CD14-positive monocyte (primary cell): ENCODE data around the gene PATL2. TPM values are rescaled to one million over a fixed set of nuclear protein-coding genes. Genes with fewer than 3 reads are reported as not detected.

ENCODE experiments used
- DNase-seq, 3 donors: peaks; one replicate each; pipeline ENCODE4 v3.0.0-alpha.2; 2011 to 2022
- H2AFZ ChIP-seq: 2 replicates; pipeline ENCODE4 v1.6.0; 2012; ENCODE audit warnings: mild to moderate bottlenecking, low read depth, low read length, inconsistent platforms; ENCODE audit not compliant: insufficient read depth, poor library complexity, severe bottlenecking
- H3K27ac ChIP-seq, 2 donors: 1 replicate in 1 of 2; 2 replicates in 1 of 2; pipeline ENCODE4 v1.5.1; 2012 to 2013; ENCODE audit warnings: low read length in 2 of 2, control low read depth in 1 of 2, inconsistent platforms in 1 of 2, low read depth in 1 of 2, mild to moderate bottlenecking in 1 of 2
- H3K27me3 ChIP-seq, 2 donors: one replicate each; pipeline versions ENCODE4 v1.6.0 to v1.6.1; 2011 to 2013; ENCODE audit warnings: low read length in 2 of 2; ENCODE audit not compliant: control insufficient read depth in 2 of 2, insufficient read depth in 2 of 2
- H3K36me3 ChIP-seq, 2 donors: replicated peaks in 1 of 2; 1 replicate in 1 of 2; 2 replicates in 1 of 2; pipeline versions ENCODE4 v1.5.1 to v1.6.1; 2012 to 2013; ENCODE audit warnings: low read length in 2 of 2, control low read depth in 1 of 2, inconsistent platforms in 1 of 2, mild to moderate bottlenecking in 1 of 2; ENCODE audit not compliant: insufficient read depth in 2 of 2, control insufficient read depth in 1 of 2
- H3K4me1 ChIP-seq, 2 donors: 1 replicate in 1 of 2; 2 replicates in 1 of 2; pipeline versions ENCODE4 v1.5.1 to v1.6.1; 2012 to 2013; ENCODE audit warnings: low read length in 2 of 2, control low read depth in 1 of 2, inconsistent platforms in 1 of 2, mild to moderate bottlenecking in 1 of 2, moderate library complexity in 1 of 2; ENCODE audit not compliant: insufficient read depth in 2 of 2, control insufficient read depth in 1 of 2
- H3K4me2 ChIP-seq: replicated peaks from 2 replicates; pipeline ENCODE3; 2012; ENCODE audit warnings: low read length, moderate library complexity, mild to moderate bottlenecking; ENCODE audit not compliant: poor library complexity, severe bottlenecking; ENCODE audit errors: extremely low read depth
- H3K4me3 ChIP-seq, 3 experiments: fragments of 200-600 bp in 1 of 3; sonication (generic) in 1 of 3; replicated peaks in 1 of 3; 1 replicate in 2 of 3; 2 replicates in 1 of 3; pipeline ENCODE4 v1.5.1; 2011 to 2013; ENCODE audit warnings: low read length in 3 of 3, mild to moderate bottlenecking in 3 of 3, control low read depth in 2 of 3, low read depth in 2 of 3, inconsistent platforms in 1 of 3, moderate library complexity in 1 of 3
- H3K79me2 ChIP-seq: 2 replicates; pipeline ENCODE4 v1.6.0; 2012; ENCODE audit warnings: mild to moderate bottlenecking, control low read depth, inconsistent platforms, low read length, moderate library complexity; ENCODE audit not compliant: insufficient read depth
- H3K9ac ChIP-seq: 2 replicates; pipeline ENCODE4 v1.6.0; 2017; ENCODE audit warnings: low read length, mild to moderate bottlenecking; ENCODE audit not compliant: insufficient read depth, poor library complexity, severe bottlenecking
- H3K9me3 ChIP-seq, 2 donors: replicated peaks in 1 of 2; 1 replicate in 1 of 2; 2 replicates in 1 of 2; pipeline versions ENCODE4 v1.5.1 to v1.6.1; 2012 to 2013; ENCODE audit warnings: low read length in 2 of 2, control low read depth in 1 of 2; ENCODE audit not compliant: control insufficient read depth in 1 of 2, insufficient read depth in 1 of 2
- H4K20me1 ChIP-seq: 2 replicates; pipeline ENCODE4 v1.6.0; 2012; ENCODE audit warnings: mild to moderate bottlenecking, low read length, control low read depth, moderate library complexity; ENCODE audit not compliant: insufficient read depth
- H3K27ac Mint-ChIP-seq, 7 donors: one replicate each; pipeline ENCODE4 v1.8.0; 2020; ENCODE audit warnings: mild to moderate bottlenecking in 7 of 7, mixed read lengths in 7 of 7, moderate library complexity in 6 of 7, inconsistent platforms in 2 of 7
- H3K27me3 Mint-ChIP-seq, 3 donors: one replicate each; pipeline ENCODE4 v1.8.0; 2021 to 2022; ENCODE audit warnings: low read depth in 3 of 3, mild to moderate bottlenecking in 3 of 3, mixed read lengths in 3 of 3, moderate library complexity in 3 of 3, inconsistent platforms in 1 of 3
- H3K36me3 Mint-ChIP-seq, 2 donors: one replicate each; pipeline ENCODE4 v1.8.0; 2020; ENCODE audit warnings: mixed read lengths in 2 of 2, inconsistent platforms in 1 of 2, mild to moderate bottlenecking in 1 of 2
- H3K4me1 Mint-ChIP-seq: one replicate; pipeline ENCODE4 v1.8.0; 2020; ENCODE audit warnings: mild to moderate bottlenecking, mixed read lengths
- H3K4me3 Mint-ChIP-seq, 2 donors: one replicate each; pipeline ENCODE4 v1.8.0; 2020; ENCODE audit warnings: mild to moderate bottlenecking in 2 of 2, mixed read lengths in 2 of 2, moderate library complexity in 1 of 2
- H3K9me3 Mint-ChIP-seq, 7 donors: one replicate each; pipeline ENCODE4 v1.8.0; 2020 to 2022; ENCODE audit warnings: mixed read lengths in 7 of 7, mild to moderate bottlenecking in 6 of 7, moderate library complexity in 6 of 7, inconsistent platforms in 2 of 7
- CTCF ChIP-seq: fragments of 200-600 bp; IDR thresholded peaks from one replicate; pipeline ENCODE4 v1.8.0; 2022; ENCODE audit warnings: antibody characterized with exemption, mild to moderate bottlenecking
- WGBS: methylation state at CpG from one replicate; pipeline ENCODE4 v1.1.5; 2013; ENCODE audit warnings: missing lambda C conversion rate; ENCODE audit not compliant: insufficient coverage; 5-methylcytosine and 5-hydroxymethylcytosine counted together
- intact Hi-C, 2 donors: fragments of 100-400 bp; cut with micrococcal nuclease; formaldehyde crosslinking; loops; one replicate each; pipeline versions ENCODE4 v1.15.0 to v1.15.1; 2023
- polyA plus RNA-seq, 3 donors: library from polyadenylated mRNA; depleted of rRNA in 1 of 3; unstranded in 2 of 3; stranded (reverse) in 1 of 3; fragments of 300-500 nt in 2 of 3; fragments of >200 nt in 1 of 3; fragmentation: Illumina TruSeq in 2 of 3; gene quantifications; 1 replicate in 2 of 3; 2 replicates in 1 of 3; pipeline ENCODE4 v1.2.3, GENCODE V29; 2012 to 2021

PATL2 gene
- polyA plus RNA-seq, 3 donors, result 1.8 to 14.4 (median 1.9) TPM

GRCh38 chr15:44711743-44712345, 721 bp upstream of the PATL2 start:
- peaks cover 0 to 15% (median 4%) of the 10 kb centered on the region in 7 donors for H3K9me3 Mint-ChIP-seq
- Histone ChIP-seq H2AFZ (no peak overlapping the region), H4K20me1 (peaks cover 55% of the 10 kb centered on the region), H3K4me2 (peak overlapping the region; percentile 73), H3K4me1 (peaks cover 39 to 49% of the 10 kb centered on the region in 2 donors), H3K36me3 (peaks cover 33 to 34% of the 10 kb centered on the region in 2 donors), H3K27me3 (no peaks in the 10 kb centered on the region), H3K4me3 (peak overlapping the region; percentile 63 to 100 (median 96)), H3K9me3 (no peaks in the 10 kb centered on the region), H3K79me2 (peaks cover 76% of the 10 kb centered on the region), H3K27ac (peak overlapping the region; percentile 99 to 100), H3K9ac (peak overlapping the region; percentile 100)
- intact Hi-C loops, result loop anchor here (2.0 kb wide), 3 partner anchors 17 to 49 kb away; partner anchors contain the start of genes SPG11 (in 2 of the 2) and TRIM69 (in 1 of the 2)
- peaks cover 2 to 9% (median 4%) of the 10 kb centered on the region in 3 donors for H3K27me3 Mint-ChIP-seq
- peak overlapping the region; percentile 98 to 100 for H3K4me3 Mint-ChIP-seq
- no peak for TF ChIP-seq CTCF
- peaks cover 45% of the 10 kb centered on the region for H3K4me1 Mint-ChIP-seq
- whole genome bisulfite sequencing, result 0% methylated on average over 38 of the region's 46 CpGs
- DNase-seq, result peak in 2 of 3 donors; percentile 42 to 61
- peaks cover 58 to 64% of the 10 kb centered on the region in 2 donors for H3K36me3 Mint-ChIP-seq
- H3K27ac Mint-ChIP-seq, result peak overlapping the region; percentile 99 to 100 (median 100)

GRCh38 chr15:44710236-44711095, 657 bp downstream of the PATL2 start:
- Histone ChIP-seq H3K9ac (peak overlapping the region; percentile 100), H3K79me2 (peaks cover 62% of the 10 kb centered on the region), H3K36me3 (peaks cover 19 to 20% of the 10 kb centered on the region in 2 donors), H2AFZ (no peak overlapping the region), H3K9me3 (no peaks in the 10 kb centered on the region), H4K20me1 (peaks cover 41% of the 10 kb centered on the region), H3K27me3 (no peaks in the 10 kb centered on the region), H3K4me2 (peak overlapping the region; percentile 73), H3K4me3 (peak overlapping the region; percentile 63 to 100 (median 96)), H3K27ac (peak overlapping the region; percentile 99 to 100), H3K4me1 (peaks cover 25 to 36% of the 10 kb centered on the region in 2 donors)
- H3K36me3 Mint-ChIP-seq, result peaks cover 44 to 50% of the 10 kb centered on the region in 2 donors
- peak; percentile 88 to 92 (median 91) for DNase-seq
- peak; percentile 42 for TF ChIP-seq CTCF
- H3K9me3 Mint-ChIP-seq, result peaks cover 2 to 15% (median 6%) of the 10 kb centered on the region in 7 donors
- peak overlapping the region; percentile 98 to 100 for H3K4me3 Mint-ChIP-seq
- 0% methylated on average over 1 of the region's 11 CpGs for WGBS
- H3K27me3 Mint-ChIP-seq, result peaks cover 2 to 9% (median 4%) of the 10 kb centered on the region in 3 donors
- H3K27ac Mint-ChIP-seq, result peak overlapping the region; percentile 99 to 100 (median 100)
- peaks cover 31% of the 10 kb centered on the region for H3K4me1 Mint-ChIP-seq
- intact Hi-C loops, result loop anchor here (2.0 kb wide), 3 partner anchors 18 to 48 kb away; partner anchors contain the start of genes SPG11 (in 2 of the 2) and TRIM69 (in 1 of the 2)
